NCI-H2107 (cell line): ENCODE measurements around the gene TMEM129.

ENCODE experiments used
- DNase-seq: peaks from one replicate; lab custom pipeline; 2025; lab: John Stamatoyannopoulos, UW

The TMEM129 gene

DNA sequence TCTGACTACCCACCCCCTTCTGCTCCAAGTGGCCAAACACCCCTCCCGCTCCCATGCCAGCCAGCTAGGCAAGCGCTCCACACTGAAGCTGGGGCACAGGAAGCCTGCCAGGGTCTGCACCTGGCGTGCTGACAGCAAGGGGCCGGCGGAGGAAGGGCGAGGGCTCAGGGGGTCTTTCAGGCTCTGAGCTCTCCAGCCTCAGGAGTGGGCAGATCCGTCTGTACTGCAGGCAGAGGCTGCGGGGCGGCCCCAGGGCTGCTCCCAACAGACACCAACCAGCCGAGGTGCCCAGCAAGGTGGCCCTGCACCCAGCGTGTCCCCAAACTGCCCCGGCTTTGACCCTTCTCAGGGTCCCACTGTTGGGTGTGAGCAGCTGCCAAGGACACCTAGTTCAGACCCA, 51.9 kb downstream of the TMEM129 start:
- no peak for DNase-seq

DNA sequence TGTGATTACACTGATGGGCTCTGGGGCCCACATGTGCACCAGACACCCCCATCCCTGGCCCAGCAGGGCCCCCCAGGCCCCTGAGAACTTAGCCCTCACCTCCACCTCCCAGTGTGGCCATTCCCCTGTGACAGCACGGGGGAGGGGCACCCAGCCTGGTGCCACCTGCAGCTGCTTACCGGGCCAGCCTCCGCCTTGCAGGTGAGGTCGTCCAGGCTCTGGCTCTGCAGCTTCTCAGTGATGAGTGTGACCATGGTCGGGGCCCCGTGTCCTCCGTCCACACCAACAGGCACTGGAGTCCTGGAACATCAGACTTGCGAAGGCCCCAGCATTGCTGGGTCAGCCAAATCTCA, 52.7 kb downstream of the TMEM129 start:
- no peak for DNase-seq

DNA sequence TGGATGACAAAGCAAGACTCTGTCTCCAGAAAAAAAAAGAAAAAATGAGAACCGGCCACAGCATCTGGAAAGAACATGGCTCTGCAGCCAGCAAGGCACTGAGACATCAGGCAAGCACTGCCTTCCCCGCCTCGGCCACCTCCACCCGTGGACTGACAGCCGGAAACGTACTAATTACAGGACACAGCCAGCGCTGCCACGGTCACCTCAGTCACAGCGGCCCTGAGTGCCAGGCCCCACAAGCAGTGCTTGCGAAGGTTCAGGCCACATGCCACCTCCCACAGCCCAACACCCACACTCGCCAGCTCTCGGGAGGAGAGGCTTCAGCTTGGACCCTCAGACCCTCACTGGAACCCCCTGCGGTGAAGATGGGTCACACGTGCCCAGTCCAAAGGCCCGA, 53.9 kb downstream of the TMEM129 start:
- no peak for DNase-seq

DNA sequence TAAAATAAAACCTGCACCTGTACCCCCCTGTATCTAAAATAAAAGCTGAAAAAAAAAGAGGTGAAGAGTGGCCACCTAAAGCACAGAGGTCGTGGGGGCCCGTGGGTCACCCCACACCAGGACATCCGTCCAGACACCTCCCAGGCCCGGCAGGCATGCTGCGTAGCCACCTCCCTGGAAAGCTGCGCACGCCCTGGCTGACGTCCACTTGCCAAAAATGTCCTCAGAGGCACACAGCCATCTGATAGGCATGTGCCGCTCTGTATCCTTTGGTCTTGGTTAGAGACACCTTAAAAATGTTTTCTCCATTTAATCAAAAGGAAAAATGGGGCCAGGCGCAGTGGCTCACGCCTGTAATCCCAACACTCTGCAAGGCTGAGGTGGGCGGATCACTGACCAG, 54.7 kb downstream of the TMEM129 start:
- DNase-seq = no peak
